Ovary (tissue), 9 donors: Measurements from ENCODE around the gene RGN. TPM values are rescaled to one million over a fixed set of nuclear protein-coding genes. Genes with fewer than 3 reads are reported as not detected.
"Not testable (repeated sequence)": the region's sequence is repeated elsewhere in the genome, so short reads cannot be mapped to it uniquely, and the experiment has no call there.

Experiments
- DNase-seq, 5 donors: peaks; one replicate each; pipeline ENCODE4 v3.0.0-alpha.2; 2019 to 2020
- H3K27ac ChIP-seq, 2 donors: fragments of 200-600 bp; one replicate each; pipeline versions ENCODE4 v1.5.1 to v1.8.0; 2019 to 2022
- H3K27me3 ChIP-seq: fragments of 200-600 bp; one replicate; pipeline ENCODE4 v1.8.0; 2022
- H3K36me3 ChIP-seq: fragments of 200-600 bp; sonication (generic); one replicate; pipeline ENCODE4 v1.5.1; 2019
- H3K4me1 ChIP-seq: one replicate; pipeline ENCODE4 v1.8.1; 2013; ENCODE audit warnings: mild to moderate bottlenecking, moderate library complexity; ENCODE audit not compliant: insufficient read depth
- H3K4me3 ChIP-seq: fragments of 200-600 bp; sonication (generic); one replicate; pipeline ENCODE4 v1.5.1; 2017
- H3K9me3 ChIP-seq, 2 donors: fragments of 200-600 bp in 1 of 2; sonication (generic) in 1 of 2; one replicate each; pipeline versions ENCODE4 v1.5.1 to v1.8.1; 2013 to 2019; ENCODE audit warnings: mild to moderate bottlenecking in 1 of 2, moderate library complexity in 1 of 2
- CTCF ChIP-seq, 3 donors: fragments of 450-650 bp in 2 of 3; fragments of 200-600 bp in 1 of 3; IDR thresholded peaks; one replicate each; pipeline versions ENCODE4 v1.5.1 to v1.8.0; 2016 to 2022; ENCODE audit warnings: antibody characterized with exemption in 3 of 3, mild to moderate bottlenecking in 1 of 3
- EP300 ChIP-seq: sonication (generic); formaldehyde crosslinking; IDR thresholded peaks from one replicate; pipeline ENCODE4 v1.6.1; 2017; ENCODE audit warnings: antibody characterized with exemption
- POLR2A ChIP-seq: fragments of 450-650 bp; IDR thresholded peaks from one replicate; pipeline ENCODE4 v1.6.1; 2017; ENCODE audit warnings: antibody characterized with exemption, mild to moderate bottlenecking, moderate library complexity
- WGBS, 3 donors: extraction: QIAGEN DNeasy Blood & Tissue Kit in 1 of 3; methylation state at CpG; one replicate each; pipeline versions ENCODE4 v1.1.5 to v1.1.7; 2013 to 2017; 5-methylcytosine and 5-hydroxymethylcytosine counted together
- intact Hi-C, 4 donors: fragments of 100-400 bp; cut with DNase I; formaldehyde crosslinking; loops; one replicate each; pipeline versions ENCODE4 v1.11.0 to v1.15.1; 2022 to 2023
- polyA plus RNA-seq, 2 donors: library from polyadenylated mRNA; stranded (reverse); fragments of 200-250 nt in 1 of 2; fragments of 350-450 nt in 1 of 2; fragmentation: Illumina TruSeq in 1 of 2; extraction: RNeasy Lipid Tissue Mini Kit (QIAGEN cat#74804) in 1 of 2; gene quantifications; one replicate each; pipeline ENCODE4 v1.2.3, GENCODE V29; 2013 to 2014
- small RNA-seq: library from RNA; depleted of rRNA; stranded (forward); fragments of <200 nt; gene quantifications from one replicate; pipeline ENCODE3, GENCODE V24; 2016
- total RNA-seq, 7 donors: library from RNA; depleted of rRNA in 2 of 7; stranded (reverse); fragments of >200 nt in 2 of 7; fragmentation: NEBNext Ultra II Directional in 3 of 7; extraction: Animal tissue kit (Norgen Biotek cat#: 25700) in 3 of 7; gene quantifications; one replicate each; pipeline versions ENCODE4 v1.1.0 to v1.2.4, GENCODE V29; 2016 to 2023
- donor health status: DM: no; HTN: no; CAD: no; lungs with moderate emphysema.
- donor health status: DM: no; HTN: no; CAD: no.
- donor health status: Bipolar disorder and iron deficiency.
- donor health status: DM: yes; HTN: yes; CAD: no.
- donor health status: DM: no; HTN: no; CAD: no.
- donor health status: DM: yes; HTN: yes; CAD: no.

Gene RGN
- total and polyA plus RNA-seq, 9 donors, result 6.8 to 49.4 (median 16.5) TPM

GRCh38 chrX:47133493-47133892, 55.2 kb downstream of the RGN start:
- Histone ChIP-seq H3K4me3 (no peak overlapping the region), H3K9me3 (no peaks in the 10 kb centered on the region), H3K4me1 (no peaks in the 10 kb centered on the region), H3K36me3 (no peaks in the 10 kb centered on the region), H3K27ac (no peak overlapping the region), H3K27me3 (no peaks in the 10 kb centered on the region)
- intact Hi-C loops, result no loop called here
- 67 to 76% (median 72%) methylated on average over 5 of the region's 5 CpGs for WGBS, 3 donors
- TF ChIP-seq EP300, result no peak
- no peak for TF ChIP-seq POLR2A
- no peak for TF ChIP-seq CTCF (IDR thresholded peaks at IDR 0.05)
- no peak for DNase-seq

GRCh38 chrX:47135650-47136049, 57.4 kb downstream of the RGN start:
- H3K36me3 ChIP-seq, intact Hi-C loops, H3K9me3 ChIP-seq, H3K4me3 ChIP-seq, DNase-seq, H3K27ac ChIP-seq, H3K4me1 ChIP-seq, H3K27me3 ChIP-seq: not testable (repeated sequence)
- 60 to 76% (median 64%) methylated on average over 5 of the region's 5 CpGs for WGBS, 3 donors

- WGBS, 3 donors, result 73 to 77% (median 76%) methylated on average over 6 of the region's 6 CpGs
- H3K9me3 ChIP-seq, result no peaks in the 10 kb centered on the region
- intact Hi-C loops, result no loop called here
Observed at GRCh38 chrX:47138171-47138570, 59.9 kb downstream of the RGN start.

More at GRCh38 chrX:47138171-47138570, 59.9 kb downstream of the RGN start:
- Histone ChIP-seq H3K4me3 (no peak overlapping the region), H3K27ac (no peak overlapping the region), H3K27me3 (no peaks in the 10 kb centered on the region), H3K36me3 (no peaks in the 10 kb centered on the region), H3K4me1 (no peaks in the 10 kb centered on the region)
- DNase-seq, result no peak
- no peak for TF ChIP-seq EP300
- no peak for TF ChIP-seq CTCF (IDR thresholded peaks at IDR 0.05)
- no peak for TF ChIP-seq POLR2A

Small RNA genes lying within 50 kb of the gene (small RNA-seq; reads per million reads assigned to genes)
- gene RNU12-2P (not detected), gene RNU6-1189P (not detected)

Other genes starting within 250 kb of the RGN start
- 1 to 10 TPM; 5.5 to 9.5 (median 7.0) TPM for gene RP2, start 241.4 kb upstream of the RGN start, total RNA-seq
- 1 to 10 TPM; 4.8 to 8.4 TPM for gene RP2, start 241.4 kb upstream of the RGN start, polyA plus RNA-seq
- 10 to 100 TPM in 3 of 7 donors, 1 to 10 TPM in 4; 7.4 to 27.8 (median 9.7) TPM for gene JADE3, start 166.0 kb upstream of the RGN start, total RNA-seq
- 10 to 100 TPM in 1 of 2 donors, 1 to 10 TPM in 1; 5.2 to 11.2 TPM for gene JADE3, start 166.0 kb upstream of the RGN start, polyA plus RNA-seq
- 10 to 100 TPM; 35.8 to 82.0 (median 44.6) TPM for gene NDUFB11, start 66.3 kb downstream of the RGN start, total RNA-seq
- 10 to 100 TPM; 33.9 to 45.0 TPM for gene NDUFB11, start 66.3 kb downstream of the RGN start, polyA plus RNA-seq
- gene RBM10, start 66.8 kb downstream of the RGN start, total RNA-seq, result 10 to 100 TPM; 28.6 to 53.0 (median 36.7) TPM
- 10 to 100 TPM; 12.0 to 39.5 TPM for gene RBM10, start 66.8 kb downstream of the RGN start, polyA plus RNA-seq
- 100 to 1,000 TPM in 6 of 7 donors, 10 to 100 TPM in 1; 91.8 to 196 (median 177) TPM for gene UBA1, start 115.4 kb downstream of the RGN start, total RNA-seq
- gene UBA1, start 115.4 kb downstream of the RGN start, polyA plus RNA-seq, result 100 to 1,000 TPM in 1 of 2 donors, 10 to 100 TPM in 1; 90.0 to 129 TPM
- gene CDK16, start 140.2 kb downstream of the RGN start, total RNA-seq, result 10 to 100 TPM; 40.9 to 99.0 (median 72.1) TPM
- gene CDK16, start 140.2 kb downstream of the RGN start, polyA plus RNA-seq, result 10 to 100 TPM; 41.2 to 46.0 TPM
- 100 to 1,000 TPM in 5 of 7 donors, 10 to 100 TPM in 2; 55.6 to 166 (median 135) TPM for gene USP11, start 154.6 kb downstream of the RGN start, total RNA-seq
- gene USP11, start 154.6 kb downstream of the RGN start, polyA plus RNA-seq, result 10 to 100 TPM; 65.6 to 87.8 TPM